ENCODE results near the gene TRIM54.

Gene TRIM54

DNA sequence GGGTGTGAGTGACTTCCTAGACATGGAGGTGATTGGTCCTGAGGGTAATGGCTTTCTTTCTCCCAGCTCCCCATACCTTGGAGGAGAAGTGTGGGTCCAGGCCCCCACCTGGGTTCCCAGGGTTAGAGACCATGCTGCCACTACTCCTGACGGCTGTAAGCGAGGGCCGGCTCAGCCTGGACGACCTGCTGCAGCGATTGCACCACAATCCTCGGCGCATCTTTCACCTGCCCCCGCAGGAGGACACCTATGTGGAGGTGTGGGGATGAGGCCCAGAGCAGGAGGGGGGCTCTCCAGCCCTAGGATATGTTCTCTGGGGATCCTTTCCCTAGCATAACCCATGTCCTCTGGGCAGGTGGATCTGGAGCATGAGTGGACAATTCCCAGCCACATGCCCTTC is 43.3 kb upstream of the TRIM54 start:
- H3K36me3 ChIP-seq (ENCODE audit: control insufficient read depth, insufficient read depth, low read length): peaks cover 77% of the 10 kb centered on the region
- no peak overlapping the region for H3K4me3 ChIP-seq (replicated peaks; ENCODE audit: low read depth, low read length)
- H3K27me3 ChIP-seq (replicated peaks; ENCODE audit: control insufficient read depth, insufficient read depth, low read length): no peaks in the 10 kb centered on the region
- no peak for DNase-seq (ENCODE audit: extremely low read depth, insufficient read length)
- TF ChIP-seq, protein P1, sequence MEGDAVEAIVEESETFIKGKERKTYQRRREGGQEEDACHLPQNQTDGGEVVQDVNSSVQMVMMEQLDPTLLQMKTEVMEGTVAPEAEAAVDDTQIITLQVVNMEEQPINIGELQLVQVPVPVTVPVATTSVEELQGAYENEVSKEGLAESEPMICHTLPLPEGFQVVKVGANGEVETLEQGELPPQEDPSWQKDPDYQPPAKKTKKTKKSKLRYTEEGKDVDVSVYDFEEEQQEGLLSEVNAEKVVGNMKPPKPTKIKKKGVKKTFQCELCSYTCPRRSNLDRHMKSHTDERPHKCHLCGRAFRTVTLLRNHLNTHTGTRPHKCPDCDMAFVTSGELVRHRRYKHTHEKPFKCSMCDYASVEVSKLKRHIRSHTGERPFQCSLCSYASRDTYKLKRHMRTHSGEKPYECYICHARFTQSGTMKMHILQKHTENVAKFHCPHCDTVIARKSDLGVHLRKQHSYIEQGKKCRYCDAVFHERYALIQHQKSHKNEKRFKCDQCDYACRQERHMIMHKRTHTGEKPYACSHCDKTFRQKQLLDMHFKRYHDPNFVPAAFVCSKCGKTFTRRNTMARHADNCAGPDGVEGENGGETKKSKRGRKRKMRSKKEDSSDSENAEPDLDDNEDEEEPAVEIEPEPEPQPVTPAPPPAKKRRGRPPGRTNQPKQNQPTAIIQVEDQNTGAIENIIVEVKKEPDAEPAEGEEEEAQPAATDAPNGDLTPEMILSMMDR (IDR thresholded peaks at IDR 0.05; ENCODE audit: insufficient read depth, low read length, poor library complexity, severe bottlenecking): no peak

DNA sequence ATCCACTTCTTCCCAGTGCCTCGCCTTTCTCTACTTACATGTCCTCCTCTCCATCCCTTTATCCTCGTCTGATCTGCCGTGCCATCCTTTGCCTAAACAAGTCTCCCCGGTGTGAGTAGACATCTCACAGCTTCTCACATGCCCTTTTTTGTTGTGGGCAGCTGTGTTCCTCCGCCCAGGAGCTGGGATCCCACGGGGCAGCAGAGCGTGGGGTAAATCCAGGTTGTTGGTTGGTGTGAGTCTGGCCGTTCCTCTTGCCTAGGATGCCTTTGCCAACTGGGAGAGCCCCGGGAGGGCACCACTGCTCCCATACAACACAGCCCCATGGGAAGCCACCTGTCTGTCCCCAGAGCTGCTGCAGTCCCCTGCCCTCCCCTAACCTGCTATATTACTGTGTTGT is 41.8 kb upstream of the TRIM54 start:
- Histone ChIP-seq H3K4me3 (replicated peaks; ENCODE audit: low read depth, low read length) (no peak overlapping the region), H3K36me3 (ENCODE audit: control insufficient read depth, insufficient read depth, low read length) (peaks cover 67% of the 10 kb centered on the region), H3K27me3 (replicated peaks; ENCODE audit: control insufficient read depth, insufficient read depth, low read length) (no peaks in the 10 kb centered on the region)
- TF ChIP-seq, protein P1 (IDR thresholded peaks at IDR 0.05; ENCODE audit: insufficient read depth, low read length, poor library complexity, severe bottlenecking): no peak
- DNase-seq (ENCODE audit: extremely low read depth, insufficient read length): no peak

DNA sequence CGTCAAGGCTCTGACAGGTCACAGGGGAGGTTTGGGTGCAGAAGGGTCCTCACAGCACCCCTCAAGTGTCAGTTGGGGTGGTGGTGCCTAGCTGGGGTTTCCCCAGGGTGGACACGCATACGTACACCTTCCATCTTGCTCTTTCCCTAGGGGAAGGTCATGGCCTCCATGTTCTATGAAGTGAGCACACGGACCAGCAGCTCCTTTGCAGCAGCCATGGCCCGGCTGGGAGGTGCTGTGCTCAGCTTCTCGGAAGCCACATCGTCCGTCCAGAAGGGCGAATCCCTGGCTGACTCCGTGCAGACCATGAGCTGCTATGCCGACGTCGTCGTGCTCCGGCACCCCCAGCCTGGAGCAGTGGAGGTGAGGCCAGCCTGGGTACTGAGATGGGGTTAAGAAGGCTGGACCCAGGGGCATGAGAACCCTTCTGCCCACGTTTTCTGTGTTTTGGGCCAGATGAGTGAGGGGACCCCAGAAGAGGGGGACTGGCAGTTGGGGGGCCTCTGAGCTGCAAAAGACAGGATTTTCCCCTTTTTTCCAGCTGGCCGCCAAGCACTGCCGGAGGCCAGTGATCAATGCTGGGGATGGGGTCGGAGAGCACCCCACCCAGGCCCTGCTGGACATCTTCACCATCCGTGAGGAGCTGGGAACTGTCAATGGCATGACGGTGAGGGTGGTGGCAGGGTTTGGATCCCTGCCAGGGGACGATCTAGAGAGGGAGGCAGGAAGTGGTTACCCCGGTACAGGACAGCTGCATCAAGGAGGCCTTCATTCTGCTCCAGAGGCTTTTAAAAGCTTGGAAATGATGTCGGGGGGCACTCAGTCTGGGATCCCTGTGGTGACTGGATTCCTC is 40.2 kb upstream of the TRIM54 start:
- Histone ChIP-seq H3K36me3 (ENCODE audit: control insufficient read depth, insufficient read depth, low read length) (peaks cover 59% of the 10 kb centered on the region), H3K27me3 (replicated peaks; ENCODE audit: control insufficient read depth, insufficient read depth, low read length) (no peaks in the 10 kb centered on the region), H3K4me3 (replicated peaks; ENCODE audit: low read depth, low read length) (no peak overlapping the region)
- TF ChIP-seq, protein P1 (IDR thresholded peaks at IDR 0.05; ENCODE audit: insufficient read depth, low read length, poor library complexity, severe bottlenecking): no peak
- DNase-seq (ENCODE audit: extremely low read depth, insufficient read length): no peak

DNA sequence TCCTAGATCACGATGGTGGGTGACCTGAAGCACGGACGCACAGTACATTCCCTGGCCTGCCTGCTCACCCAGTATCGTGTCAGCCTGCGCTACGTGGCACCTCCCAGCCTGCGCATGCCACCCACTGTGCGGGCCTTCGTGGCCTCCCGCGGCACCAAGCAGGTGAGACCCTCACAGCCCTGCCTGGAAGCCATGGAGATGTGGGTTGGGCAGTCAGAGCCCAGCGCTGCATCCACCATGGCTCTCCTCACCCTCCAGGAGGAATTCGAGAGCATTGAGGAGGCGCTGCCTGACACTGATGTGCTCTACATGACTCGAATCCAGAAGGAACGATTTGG is 39.6 kb upstream of the TRIM54 start:
- no peaks in the 10 kb centered on the region for H3K27me3 ChIP-seq (replicated peaks; ENCODE audit: control insufficient read depth, insufficient read depth, low read length)
- no peak overlapping the region for H3K4me3 ChIP-seq (replicated peaks; ENCODE audit: low read depth, low read length)
- DNase-seq (ENCODE audit: extremely low read depth, insufficient read length): no peak
- H3K36me3 ChIP-seq (ENCODE audit: control insufficient read depth, insufficient read depth, low read length): peaks cover 55% of the 10 kb centered on the region
- TF ChIP-seq, protein P1 (IDR thresholded peaks at IDR 0.05; ENCODE audit: insufficient read depth, low read length, poor library complexity, severe bottlenecking): no peak

DNA sequence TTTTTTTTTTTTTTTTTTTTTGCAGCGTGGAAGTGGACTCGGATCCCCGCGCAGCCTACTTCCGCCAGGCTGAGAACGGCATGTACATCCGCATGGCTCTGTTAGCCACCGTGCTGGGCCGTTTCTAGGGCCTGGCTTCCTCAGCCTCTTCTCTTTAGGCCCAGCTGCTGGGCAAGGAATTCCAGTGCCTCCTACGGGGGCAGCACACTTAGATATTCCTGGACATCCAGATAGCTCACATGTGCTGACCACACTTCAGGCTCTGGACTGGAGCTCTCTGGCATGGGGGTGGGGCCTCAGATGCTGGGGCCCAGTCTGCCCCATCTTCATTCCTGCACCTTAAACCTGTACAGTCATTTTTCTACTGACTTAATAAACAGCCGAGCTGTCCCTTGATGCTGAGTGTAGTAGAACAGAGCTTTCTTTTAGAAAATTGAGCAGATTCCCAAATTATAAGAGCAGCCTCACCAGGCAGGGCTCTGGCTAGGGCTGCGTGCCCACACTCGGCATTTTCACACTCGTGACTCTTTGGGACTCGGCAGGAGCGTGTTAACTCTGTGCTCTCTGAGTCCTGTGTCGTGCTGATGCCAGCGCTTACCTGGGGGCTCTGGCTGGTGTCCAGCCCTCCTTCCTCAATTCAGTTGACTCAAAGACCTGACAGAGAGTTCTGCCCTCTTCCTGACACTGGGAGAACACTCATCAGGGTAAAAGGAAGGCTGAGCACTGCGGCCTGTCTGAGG is 38.7 kb upstream of the TRIM54 start:
- TF ChIP-seq, protein P1 (IDR thresholded peaks at IDR 0.05; ENCODE audit: insufficient read depth, low read length, poor library complexity, severe bottlenecking): no peak
- DNase-seq (ENCODE audit: extremely low read depth, insufficient read length): no peak
- H3K27me3 ChIP-seq (replicated peaks; ENCODE audit: control insufficient read depth, insufficient read depth, low read length): no peaks in the 10 kb centered on the region
- peaks cover 45% of the 10 kb centered on the region for H3K36me3 ChIP-seq (ENCODE audit: control insufficient read depth, insufficient read depth, low read length)
- no peak overlapping the region for H3K4me3 ChIP-seq (replicated peaks; ENCODE audit: low read depth, low read length)

Measured in GM06990 (cell line).